Stimulated activated CD4-positive, alpha-beta T cell treated with anti-CD3 and anti-CD28 coated beads, Interleukin-1b, Interleukin-23, amount 100 ng/mL, for 24 hours (primary cell): ENCODE data around the gene LDLRAD3.

ENCODE experiments used
- DNase-seq, 4 experiments: peaks; one replicate each; pipeline ENCODE4 v3.0.0-alpha.2; 2020; ENCODE audit warnings: low read depth in 4 of 4, low spot score in 1 of 4

The LDLRAD3 gene

DNA sequence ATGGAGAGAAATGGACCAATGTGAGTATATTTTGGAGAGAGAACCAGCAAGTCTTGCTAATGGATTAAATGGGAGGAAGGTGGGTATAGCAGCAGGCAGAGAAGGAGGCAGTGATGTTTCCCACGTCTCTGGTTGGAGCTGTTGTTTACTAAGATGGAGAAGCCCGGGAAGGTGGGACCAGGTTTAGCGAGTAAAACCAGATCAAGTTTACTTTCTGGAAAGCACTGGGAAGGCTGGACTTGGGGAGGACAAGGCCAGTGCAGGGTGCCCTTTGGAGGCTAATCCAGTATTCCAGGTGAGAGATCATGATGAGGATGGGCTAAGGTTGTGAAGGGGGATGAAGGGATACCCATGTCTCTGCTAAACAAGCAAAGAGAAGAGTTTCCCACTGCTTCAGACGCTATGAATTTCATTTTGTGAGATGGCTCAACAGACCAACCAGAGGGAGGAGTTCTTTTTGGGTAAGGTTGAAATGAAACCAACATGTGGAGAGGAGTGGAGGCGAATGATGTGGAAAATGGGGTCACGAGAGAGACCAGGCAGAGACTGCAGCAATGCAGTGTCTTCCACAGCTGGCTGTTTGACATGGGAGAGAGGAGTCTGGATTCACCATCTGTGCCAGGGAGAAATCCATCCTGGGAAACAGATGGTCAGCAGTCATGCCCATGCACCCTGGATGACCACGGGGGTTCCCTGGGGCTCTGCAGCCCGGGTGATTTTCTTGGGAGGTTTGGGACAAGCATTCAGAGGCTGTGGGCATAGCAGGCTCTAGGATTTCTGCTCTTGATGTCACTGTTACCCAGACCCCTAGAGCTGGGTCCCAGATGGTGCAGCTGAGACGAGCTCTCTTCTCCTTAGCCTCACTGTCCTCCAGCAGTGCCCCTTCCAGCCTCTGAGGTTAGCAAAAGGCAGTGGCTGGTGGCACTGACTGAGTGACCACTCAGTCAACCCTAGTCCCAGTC is 320.4 kb downstream of the LDLRAD3 start:
- DNase-seq = no peak

DNA sequence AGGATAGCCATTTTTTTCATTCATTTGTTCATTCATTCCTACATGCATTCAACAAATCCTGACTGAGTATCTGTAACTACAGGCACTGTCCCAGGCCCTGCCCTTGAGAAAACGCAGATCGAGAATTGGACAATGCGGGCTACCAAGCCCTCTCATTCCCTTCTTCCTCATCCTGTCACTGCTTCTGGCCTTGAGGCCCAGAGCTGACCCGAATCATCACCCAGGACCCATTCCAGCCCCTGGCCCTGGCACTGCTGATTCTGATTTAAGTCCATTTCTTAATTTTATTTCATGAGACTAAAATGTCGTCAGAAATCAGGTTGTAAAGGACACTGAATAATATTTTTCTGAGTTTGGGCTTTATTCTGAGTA is 321.1 kb downstream of the LDLRAD3 start:
- no peak for DNase-seq

DNA sequence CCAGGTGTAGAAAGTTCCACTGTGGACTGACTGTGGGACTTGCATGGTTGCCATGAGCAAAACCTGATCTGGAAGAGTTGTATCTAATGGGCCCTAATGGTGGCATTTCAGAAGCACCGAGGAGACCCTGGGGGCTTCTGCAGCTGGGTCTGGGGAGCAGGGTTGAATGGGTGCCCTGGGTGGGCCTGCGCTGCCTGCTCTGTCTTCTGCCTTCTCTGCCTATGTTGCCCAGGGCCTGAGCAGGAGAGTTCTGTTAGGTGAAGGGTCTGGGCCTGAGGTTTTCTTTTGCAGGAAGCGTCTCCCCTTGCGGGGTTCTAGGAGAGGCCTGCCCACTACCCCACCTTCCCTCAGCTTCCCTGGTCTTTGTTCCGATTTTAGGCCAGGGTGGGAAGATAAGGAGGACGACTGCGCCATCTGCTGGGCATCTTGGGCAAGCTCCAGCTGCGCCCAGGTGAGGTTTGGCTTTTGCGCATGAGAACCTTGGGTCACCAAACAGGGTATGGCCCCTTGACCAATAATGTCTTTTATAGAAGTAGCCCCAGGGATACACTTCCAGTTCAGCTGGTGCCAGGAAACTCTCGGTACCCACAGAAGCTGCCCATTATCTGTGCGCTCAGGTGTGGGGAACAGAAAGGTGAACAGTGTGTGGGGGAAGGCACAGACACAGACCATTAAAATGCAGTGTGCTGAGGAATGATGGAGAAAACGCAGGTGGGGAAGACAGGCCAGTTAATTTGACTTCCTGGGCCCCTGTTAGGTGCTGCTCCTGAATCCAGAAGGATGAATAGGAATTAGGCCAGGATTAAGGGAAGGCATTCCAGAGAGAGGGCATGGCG is 322.1 kb downstream of the LDLRAD3 start:
- DNase-seq = peak; percentile 25 to 45 (median 32)

DNA sequence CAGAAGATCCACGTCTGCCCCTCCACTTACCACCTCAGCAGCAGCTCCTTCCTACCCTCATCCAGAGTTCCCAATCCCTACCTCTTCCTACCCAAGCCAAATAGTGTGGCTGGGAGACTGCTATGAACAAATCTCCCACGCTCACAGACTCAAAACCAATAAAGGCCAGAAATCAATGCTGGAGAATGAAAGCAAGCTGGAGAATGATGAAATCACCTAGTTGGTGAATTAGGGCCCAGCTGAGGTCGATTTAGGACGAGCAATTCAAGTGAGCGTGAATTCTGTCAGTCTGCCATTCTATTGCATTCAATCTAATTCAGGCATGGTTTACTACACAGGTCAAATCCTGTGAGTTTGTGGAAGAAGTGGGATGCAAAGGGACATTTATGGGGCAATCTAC is 322.9 kb downstream of the LDLRAD3 start:
- DNase-seq = no peak

DNA sequence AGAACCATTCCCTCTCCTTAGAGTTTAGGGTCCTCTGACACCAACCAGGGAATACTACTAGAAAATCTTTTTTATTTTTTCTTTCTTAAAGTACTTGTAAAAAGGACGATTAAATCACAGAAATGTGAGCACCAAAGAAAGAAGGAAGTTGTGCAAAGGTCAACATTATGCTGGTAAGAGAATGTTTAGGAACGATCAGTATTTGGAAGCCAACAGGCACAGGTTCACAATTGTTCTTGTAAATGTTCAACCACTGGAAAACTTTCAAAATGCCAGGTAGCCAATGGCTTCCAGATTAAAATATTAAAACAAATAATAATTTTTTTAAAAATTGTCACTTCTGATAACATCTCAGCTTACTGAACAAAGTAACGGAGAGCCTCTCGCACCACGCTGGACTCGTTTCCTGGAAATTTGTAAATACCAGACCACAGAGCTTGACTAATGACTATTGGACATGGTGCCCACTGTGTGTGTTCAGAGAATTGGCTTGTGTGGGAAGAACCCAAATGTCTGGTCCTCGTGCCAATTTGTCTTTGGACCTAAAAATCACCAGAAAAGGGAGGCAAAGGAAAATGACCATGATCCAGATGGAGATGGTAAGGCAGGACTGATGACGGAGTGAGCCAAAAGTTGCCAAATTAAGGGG is 324.6 kb downstream of the LDLRAD3 start:
- DNase-seq = no peak

DNA sequence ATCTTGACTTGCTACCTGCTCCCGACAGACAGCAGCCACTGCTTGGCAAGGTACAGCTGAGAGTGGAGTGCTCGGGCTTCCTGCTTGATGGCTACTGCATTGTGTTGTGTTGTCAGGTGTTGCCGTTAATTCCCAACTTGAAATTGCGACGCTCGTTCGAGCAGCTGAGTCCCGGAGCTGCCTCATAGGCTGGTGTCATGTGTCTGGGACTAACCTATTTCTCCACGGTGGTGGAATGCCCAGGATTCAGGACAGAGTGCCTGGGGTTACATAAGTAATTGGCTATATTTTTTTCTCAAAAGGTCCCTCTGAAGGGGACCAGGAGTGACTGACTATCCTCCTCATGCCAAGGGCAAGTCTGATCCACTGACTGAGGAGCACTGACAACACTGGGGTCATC is 326.8 kb downstream of the LDLRAD3 start:
- DNase-seq = no peak

DNA sequence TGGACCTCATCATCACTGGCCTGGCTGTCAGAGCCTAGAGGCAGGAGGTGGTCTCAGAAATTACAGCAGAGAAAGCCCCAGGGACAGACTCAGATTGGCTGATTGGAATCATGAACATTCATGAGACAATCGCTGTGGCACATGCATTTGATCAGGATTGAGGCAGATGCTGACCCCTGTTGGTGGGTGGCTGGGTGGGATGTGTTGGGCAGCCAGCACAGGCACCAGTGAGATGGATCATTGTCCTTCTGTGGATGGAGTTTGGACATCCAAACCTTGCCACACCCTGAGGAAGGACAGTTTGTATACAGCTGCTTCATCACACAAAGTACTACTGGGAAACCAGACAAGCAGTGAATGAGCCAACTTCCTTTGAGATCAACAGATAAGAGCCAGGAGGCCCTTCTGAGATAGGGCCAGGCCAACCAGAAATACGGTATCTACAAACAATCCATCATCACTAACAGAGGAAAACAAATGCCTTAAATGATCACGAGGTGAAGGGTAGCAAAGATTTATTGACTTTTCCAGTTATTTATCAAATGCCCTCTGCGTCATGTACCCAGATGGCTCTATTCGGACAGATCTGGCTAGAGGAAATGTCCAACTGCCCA is 328.0 kb downstream of the LDLRAD3 start:
- DNase-seq = no peak

DNA sequence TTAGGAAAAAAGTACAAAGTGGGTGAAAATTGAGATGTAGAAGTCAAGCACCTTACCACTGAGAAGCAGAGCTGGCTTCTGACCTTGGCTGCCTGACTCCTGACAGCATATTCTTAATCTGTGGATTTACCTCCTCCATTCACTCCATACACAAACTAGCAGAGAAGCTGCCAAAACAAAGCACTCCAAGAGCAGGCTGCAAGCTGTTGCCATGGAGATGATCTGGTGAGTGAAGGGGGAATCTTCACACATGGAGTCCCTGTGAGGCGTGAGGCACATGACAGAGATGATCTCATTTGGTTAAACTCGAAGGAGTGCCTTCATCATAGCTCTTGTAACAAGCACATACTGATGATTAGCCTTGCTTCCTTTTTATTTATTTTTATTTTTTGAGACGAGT is 329.2 kb downstream of the LDLRAD3 start:
- no peak for DNase-seq

DNA sequence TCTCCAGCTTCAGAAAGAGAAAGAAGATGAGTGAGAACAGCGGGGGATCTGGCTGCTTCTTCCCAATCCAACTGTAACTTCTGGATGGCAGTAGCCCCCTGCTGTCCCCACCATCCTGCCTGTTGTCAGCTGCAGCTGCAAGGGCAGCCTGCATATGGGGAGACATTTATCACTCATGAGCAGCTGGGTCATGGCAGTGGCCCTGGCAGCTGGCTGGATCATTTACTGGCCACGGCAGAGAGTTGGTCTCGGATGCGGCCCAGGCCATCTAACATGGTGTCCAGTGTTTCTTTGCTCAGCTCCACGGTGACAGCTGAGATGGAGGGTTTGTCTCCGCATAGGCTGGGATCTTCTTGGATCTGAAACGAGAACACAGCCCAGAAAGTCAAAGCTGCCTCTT is 330.6 kb downstream of the LDLRAD3 start:
- DNase-seq = no peak

DNA sequence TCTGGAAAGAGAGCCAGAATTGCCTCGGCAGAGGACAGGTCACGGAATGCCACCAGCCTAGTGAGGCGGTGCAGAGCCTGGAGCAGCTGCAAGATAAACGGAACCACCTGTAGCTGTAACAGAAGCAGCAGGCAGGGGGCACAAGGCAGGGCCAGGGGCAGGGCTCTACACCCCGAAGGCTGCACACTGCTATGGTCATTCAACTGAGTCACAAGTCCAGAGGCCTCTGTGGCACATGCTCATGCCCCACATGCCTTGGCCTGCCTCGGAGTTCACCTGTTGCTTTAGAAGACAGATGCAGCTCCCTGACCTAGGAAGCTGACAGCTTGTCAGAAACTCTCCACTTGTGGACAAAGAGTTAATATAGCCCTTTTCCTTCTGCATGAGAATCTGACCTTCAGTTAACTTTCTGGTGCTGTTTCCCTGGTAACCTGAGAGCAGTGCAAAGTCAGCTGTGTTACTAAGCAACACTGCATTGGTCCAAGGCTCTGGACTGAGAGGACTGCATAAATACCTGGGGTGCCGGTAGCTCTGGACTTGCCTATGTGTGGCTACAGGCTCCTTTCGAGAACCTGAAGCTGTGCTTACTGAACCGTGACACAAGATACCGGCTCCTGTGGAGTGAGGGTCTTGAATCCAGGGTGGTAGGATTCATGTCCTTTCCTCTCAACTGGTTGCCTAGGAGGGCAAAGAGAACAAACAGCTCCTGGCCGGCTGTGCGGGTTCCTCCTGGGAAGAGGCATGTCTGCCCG is 334.8 kb downstream of the LDLRAD3 start:
- no peak for DNase-seq

DNA sequence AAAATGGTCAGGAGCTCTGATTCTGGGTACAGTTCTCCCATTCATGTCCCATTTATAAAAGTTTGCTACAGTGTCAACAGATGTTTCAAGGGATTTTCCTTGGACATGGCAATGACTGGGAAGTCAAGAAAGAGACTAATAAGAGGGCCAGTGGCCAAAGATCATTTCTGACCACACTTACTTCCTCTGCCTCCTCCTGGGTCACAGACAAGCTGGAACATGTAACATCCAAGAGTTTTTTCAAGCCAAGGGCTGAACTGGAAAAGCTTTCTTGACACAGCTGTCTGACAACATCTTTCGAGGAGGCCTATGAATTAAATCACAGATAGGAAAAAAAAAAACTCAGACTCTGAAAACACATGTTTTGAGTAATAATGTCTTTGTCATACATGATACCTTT is 336.7 kb downstream of the LDLRAD3 start:
- no peak for DNase-seq
